ENCODE results near the gene RAP1GAP.

The RAP1GAP gene

GRCh38 chr1:21622466-21623315 is 46.5 kb downstream of the RAP1GAP start:
- in situ Hi-C loops (cut with HindIII; ENCODE audit: low sequenced_read_pairs), result no loop called here
- DNase-seq (ENCODE audit: low read depth, low spot score), result no peak

GRCh38 chr1:21621761-21622436 is 47.3 kb downstream of the RAP1GAP start:
- TF ChIP-seq CTCF (IDR thresholded peaks at IDR 0.05; ENCODE audit: low read depth, low read length), result no peak
- DNase-seq (ENCODE audit: low read depth, low spot score), result no peak
- H3K4me3 ChIP-seq (ENCODE audit: low read depth, low read length), result no peak overlapping the region
- in situ Hi-C loops (cut with HindIII; ENCODE audit: low sequenced_read_pairs), result no loop called here

More at GRCh38 chr1:21622466-21623315, 46.5 kb downstream of the RAP1GAP start:
- TF ChIP-seq CTCF (IDR thresholded peaks at IDR 0.05; ENCODE audit: low read depth, low read length), result no peak
- peak overlapping the region; percentile 20 for H3K4me3 ChIP-seq (ENCODE audit: low read depth, low read length)

GRCh38 chr1:21621051-21621450 is 48.1 kb downstream of the RAP1GAP start:
- in situ Hi-C loops (cut with HindIII; ENCODE audit: low sequenced_read_pairs), result no loop called here
- TF ChIP-seq CTCF (IDR thresholded peaks at IDR 0.05; ENCODE audit: low read depth, low read length), result no peak
- DNase-seq (ENCODE audit: low read depth, low spot score), result no peak
- no peak overlapping the region for H3K4me3 ChIP-seq (ENCODE audit: low read depth, low read length)

- no peak overlapping the region for H3K4me3 ChIP-seq (ENCODE audit: low read depth, low read length)
- TF ChIP-seq CTCF (IDR thresholded peaks at IDR 0.05; ENCODE audit: low read depth, low read length), result no peak
- in situ Hi-C loops (cut with HindIII; ENCODE audit: low sequenced_read_pairs), result no loop called here
- DNase-seq (ENCODE audit: low read depth, low spot score), result no peak
Measured at GRCh38 chr1:21620496-21620895, 48.7 kb downstream of the RAP1GAP start.

GRCh38 chr1:21620011-21620410 is 49.1 kb downstream of the RAP1GAP start:
- DNase-seq (ENCODE audit: low read depth, low spot score), result no peak
- in situ Hi-C loops (cut with HindIII; ENCODE audit: low sequenced_read_pairs), result no loop called here
- no peak for TF ChIP-seq CTCF (IDR thresholded peaks at IDR 0.05; ENCODE audit: low read depth, low read length)
- H3K4me3 ChIP-seq (ENCODE audit: low read depth, low read length), result no peak overlapping the region

- no peak for TF ChIP-seq CTCF (IDR thresholded peaks at IDR 0.05; ENCODE audit: low read depth, low read length)
- DNase-seq (ENCODE audit: low read depth, low spot score), result no peak
- in situ Hi-C loops (cut with HindIII; ENCODE audit: low sequenced_read_pairs), result no loop called here
- H3K4me3 ChIP-seq (ENCODE audit: low read depth, low read length), result no peak overlapping the region
Measured at GRCh38 chr1:21619375-21619947, 49.7 kb downstream of the RAP1GAP start.
